HepG2 (cell line): ENCODE data around the gene NPBWR2. TPM values are rescaled to one million over a fixed set of nuclear protein-coding genes. Genes with fewer than 3 reads are reported as not detected.

Experiments used
- ATRX ChIP-seq: sonication (generic); formaldehyde crosslinking; IDR thresholded peaks from 2 replicates; pipeline ENCODE4 v1.4.0; 2020; ENCODE audit warnings: missing genetic modification reagents, borderline replicate concordance
- CENPT ChIP-seq: sonication (generic); formaldehyde crosslinking; IDR thresholded peaks from 2 replicates; pipeline ENCODE4 v1.8.0; 2022; ENCODE audit warnings: low read depth, mild to moderate bottlenecking, moderate library complexity, missing genetic modification reagents
- GPBP1L1 ChIP-seq: sonication (generic); formaldehyde crosslinking; IDR thresholded peaks from 2 replicates; pipeline ENCODE4 v1.5.0; 2020; ENCODE audit warnings: mild to moderate bottlenecking, missing genetic modification reagents
- GZF1 ChIP-seq: sonication (generic); formaldehyde crosslinking; IDR thresholded peaks from 2 replicates; pipeline ENCODE4 v1.5.1; 2020; ENCODE audit warnings: mild to moderate bottlenecking, missing genetic modification reagents
- KAT2B ChIP-seq: fragments of 150-350 bp; IDR thresholded peaks from 2 replicates; pipeline ENCODE4 v1.6.1; 2014; ENCODE audit warnings: low read depth, low read length, borderline replicate concordance
- POLR2G ChIP-seq: fragments of 200-400 bp; formaldehyde crosslinking; IDR thresholded peaks from 2 replicates; pipeline ENCODE4 v1.6.1; 2018; ENCODE audit warnings: mild to moderate bottlenecking, low read depth, low read length, moderate library complexity
- RARA ChIP-seq: IDR thresholded peaks from 2 replicates; pipeline ENCODE4 v1.6.1; 2016; ENCODE audit warnings: missing genetic modification reagents, missing compliant biosample characterization
- SAFB2 ChIP-seq: sonication (generic); formaldehyde crosslinking; IDR thresholded peaks from 2 replicates; pipeline ENCODE4 v1.5.1; 2020; ENCODE audit warnings: missing genetic modification reagents, low read depth, mild to moderate bottlenecking, borderline replicate concordance
- ZBTB43 ChIP-seq: sonication (generic); formaldehyde crosslinking; conservative IDR thresholded peaks from 2 replicates; pipeline ENCODE4 v1.4.0; 2020; ENCODE audit warnings: missing genetic modification reagents
- ZHX2 ChIP-seq, 2 experiments: sonication (generic) in 1 of 2; formaldehyde crosslinking in 1 of 2; IDR thresholded peaks; 2 replicates each; pipeline versions ENCODE4 v1.6.1 to v1.9.0; 2014 to 2022; ENCODE audit warnings: antibody characterized with exemption in 1 of 2, borderline replicate concordance in 1 of 2, inconsistent platforms in 1 of 2, low read depth in 1 of 2, missing genetic modification reagents in 1 of 2
- ZNF333 ChIP-seq: sonication (generic); formaldehyde crosslinking; IDR thresholded peaks from 2 replicates; pipeline ENCODE4 v1.4.0; 2020; ENCODE audit warnings: mild to moderate bottlenecking, missing genetic modification reagents, borderline replicate concordance
- ZNF44 ChIP-seq: sonication (generic); formaldehyde crosslinking; IDR thresholded peaks from 2 replicates; pipeline ENCODE4 v1.5.1; 2020; ENCODE audit warnings: mild to moderate bottlenecking, missing genetic modification reagents
- ZNF552 ChIP-seq: sonication (generic); formaldehyde crosslinking; IDR thresholded peaks from 2 replicates; pipeline ENCODE4 v1.9.0; 2022; ENCODE audit warnings: missing genetic modification reagents, mild to moderate bottlenecking, borderline replicate concordance
- ZNF570 ChIP-seq: sonication (generic); formaldehyde crosslinking; IDR thresholded peaks from 2 replicates; pipeline ENCODE4 v1.4.0; 2020; ENCODE audit warnings: mild to moderate bottlenecking, missing genetic modification reagents, borderline replicate concordance
- polyA plus RNA-seq, 8 experiments: library from polyadenylated mRNA; depleted of rRNA in 3 of 8; stranded (reverse) in 7 of 8; unstranded in 1 of 8; fragments of >200 nt; fragmentation: Illumina TruSeq in 4 of 8; extraction: Trizol in 4 of 8; gene quantifications; 2 replicates each; pipeline versions ENCODE4 v1.2.1 to v1.2.3, GENCODE V29; 2011 to 2016; ENCODE audit warnings: low read depth in 4 of 8, missing spikeins in 1 of 8, mixed read lengths in 1 of 8; ENCODE audit not compliant: insufficient read depth in 1 of 8
- total RNA-seq, 5 experiments: library from RNA; depleted of rRNA; stranded (reverse); fragments of >200 nt; fragmentation: Illumina TruSeq; extraction: Trizol; gene quantifications; 2 replicates each; pipeline ENCODE4 v1.2.3, GENCODE V29; 2016; ENCODE audit warnings: low read depth in 1 of 5
- TF ChIP-seq, protein P1 (sequence below): sonication (generic); formaldehyde crosslinking; IDR thresholded peaks from 2 replicates; pipeline ENCODE4 v1.4.0; 2020; ENCODE audit warnings: missing genetic modification reagents, borderline replicate concordance

NPBWR2 gene
- total and polyA plus RNA-seq, 2 of the 13 experiments (the other 11 are each of a cell fraction or from before 2014, with no cell fraction given): not detected

GRCh38 chr20:64119681-64120341, 12.4 kb upstream of the NPBWR2 start (continued):
- TF ChIP-seq ZNF333 (CRISPR knock-in tag): no peak
- TF ChIP-seq GPBP1L1 (CRISPR knock-in tag): no peak
- no peak for TF ChIP-seq ATRX (CRISPR knock-in tag)
- TF ChIP-seq RARA (CRISPR knock-in tag): no peak
- no peak for TF ChIP-seq GZF1 (CRISPR knock-in tag)
- TF ChIP-seq KAT2B: no peak
- TF ChIP-seq, protein P1, sequence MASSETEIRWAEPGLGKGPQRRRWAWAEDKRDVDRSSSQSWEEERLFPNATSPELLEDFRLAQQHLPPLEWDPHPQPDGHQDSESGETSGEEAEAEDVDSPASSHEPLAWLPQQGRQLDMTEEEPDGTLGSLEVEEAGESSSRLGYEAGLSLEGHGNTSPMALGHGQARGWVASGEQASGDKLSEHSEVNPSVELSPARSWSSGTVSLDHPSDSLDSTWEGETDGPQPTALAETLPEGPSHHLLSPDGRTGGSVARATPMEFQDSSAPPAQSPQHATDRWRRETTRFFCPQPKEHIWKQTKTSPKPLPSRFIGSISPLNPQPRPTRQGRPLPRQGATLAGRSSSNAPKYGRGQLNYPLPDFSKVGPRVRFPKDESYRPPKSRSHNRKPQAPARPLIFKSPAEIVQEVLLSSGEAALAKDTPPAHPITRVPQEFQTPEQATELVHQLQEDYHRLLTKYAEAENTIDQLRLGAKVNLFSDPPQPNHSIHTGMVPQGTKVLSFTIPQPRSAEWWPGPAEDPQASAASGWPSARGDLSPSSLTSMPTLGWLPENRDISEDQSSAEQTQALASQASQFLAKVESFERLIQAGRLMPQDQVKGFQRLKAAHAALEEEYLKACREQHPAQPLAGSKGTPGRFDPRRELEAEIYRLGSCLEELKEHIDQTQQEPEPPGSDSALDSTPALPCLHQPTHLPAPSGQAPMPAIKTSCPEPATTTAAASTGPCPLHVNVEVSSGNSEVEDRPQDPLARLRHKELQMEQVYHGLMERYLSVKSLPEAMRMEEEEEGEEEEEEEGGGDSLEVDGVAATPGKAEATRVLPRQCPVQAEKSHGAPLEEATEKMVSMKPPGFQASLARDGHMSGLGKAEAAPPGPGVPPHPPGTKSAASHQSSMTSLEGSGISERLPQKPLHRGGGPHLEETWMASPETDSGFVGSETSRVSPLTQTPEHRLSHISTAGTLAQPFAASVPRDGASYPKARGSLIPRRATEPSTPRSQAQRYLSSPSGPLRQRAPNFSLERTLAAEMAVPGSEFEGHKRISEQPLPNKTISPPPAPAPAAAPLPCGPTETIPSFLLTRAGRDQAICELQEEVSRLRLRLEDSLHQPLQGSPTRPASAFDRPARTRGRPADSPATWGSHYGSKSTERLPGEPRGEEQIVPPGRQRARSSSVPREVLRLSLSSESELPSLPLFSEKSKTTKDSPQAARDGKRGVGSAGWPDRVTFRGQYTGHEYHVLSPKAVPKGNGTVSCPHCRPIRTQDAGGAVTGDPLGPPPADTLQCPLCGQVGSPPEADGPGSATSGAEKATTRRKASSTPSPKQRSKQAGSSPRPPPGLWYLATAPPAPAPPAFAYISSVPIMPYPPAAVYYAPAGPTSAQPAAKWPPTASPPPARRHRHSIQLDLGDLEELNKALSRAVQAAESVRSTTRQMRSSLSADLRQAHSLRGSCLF (CRISPR knock-in tag): no peak
- no peak for TF ChIP-seq SAFB2
- no peak for TF ChIP-seq ZNF570 (CRISPR knock-in tag)
- no peak for TF ChIP-seq ZNF44 (CRISPR knock-in tag)
- no peak for TF ChIP-seq ZNF552 (CRISPR knock-in tag)
- no peak for TF ChIP-seq ZHX2 (IDR thresholded peaks at IDR 0.05; ENCODE audit: low read depth)
- no peak for TF ChIP-seq ZHX2 (CRISPR knock-in tag; IDR thresholded peaks at IDR 0.05; ENCODE audit: borderline replicate concordance)
- no peak for TF ChIP-seq POLR2G
- no peak for TF ChIP-seq CENPT (CRISPR knock-in tag)
- TF ChIP-seq ZBTB43: no peak
